OCI-LY3 (cell line): ENCODE measurements around the gene ERO1A.

ENCODE experiments used
- H2AFZ ChIP-seq: fragments of 200-600, 300-600 bp; shearing (Covaris generic); 2 replicates; pipeline ENCODE4 v1.6.0; 2014; ENCODE audit warnings: antibody characterized with exemption, low read depth, low read length
- H3K27ac ChIP-seq: fragments of 200-600, 300-600 bp; sonication (generic); 2 replicates; pipeline ENCODE4 v1.5.1; 2014; ENCODE audit warnings: mild to moderate bottlenecking, low read length, moderate library complexity, mixed read lengths
- H3K27me3 ChIP-seq: fragments of 200-600, 300-600 bp; sonication (generic); 2 replicates; pipeline ENCODE4 v1.6.1; 2014; ENCODE audit warnings: low read depth, low read length, mixed read lengths
- H3K36me3 ChIP-seq: fragments of 200-600, 300-600 bp; sonication (generic); replicated peaks from 2 replicates; pipeline ENCODE3; 2014; ENCODE audit warnings: low read depth, low read length, mixed read lengths
- H3K4me1 ChIP-seq: fragments of 300-600, 200-600 bp; sonication (generic); 2 replicates; pipeline ENCODE4 v1.6.1; 2014; ENCODE audit warnings: low read length, mixed read lengths
- H3K4me2 ChIP-seq: fragments of 200-600, 300-600 bp; sonication (generic); 2 replicates; pipeline ENCODE4 v1.6.1; 2014; ENCODE audit warnings: low read length, mixed read lengths
- H3K4me3 ChIP-seq: fragments of 300-600, 200-600 bp; sonication (generic); 2 replicates; pipeline ENCODE4 v1.5.1; 2014; ENCODE audit warnings: antibody characterized with exemption, mild to moderate bottlenecking, low read length, moderate library complexity
- H3K79me2 ChIP-seq: fragments of 300-600, 200-600 bp; shearing (Covaris generic); 2 replicates; pipeline ENCODE4 v1.6.1; 2014; ENCODE audit warnings: mild to moderate bottlenecking, low read length, mixed read lengths
- H3K9ac ChIP-seq: fragments of 300-600, 200-600 bp; shearing (Covaris generic); 2 replicates; pipeline ENCODE4 v1.6.0; 2014; ENCODE audit warnings: mild to moderate bottlenecking, low read length, moderate library complexity
- H3K9me3 ChIP-seq: fragments of 200-600, 300-600 bp; shearing (Covaris generic); 2 replicates; pipeline ENCODE4 v1.6.1; 2014; ENCODE audit warnings: low read length, mixed read lengths; ENCODE audit not compliant: insufficient read depth
- H4K20me1 ChIP-seq: fragments of 200-600, 300-600 bp; sonication (generic); 2 replicates; pipeline ENCODE4 v1.6.1; 2016; ENCODE audit warnings: low read length, mixed read lengths; ENCODE audit not compliant: insufficient read depth
- EZH2phosphoT487 ChIP-seq: fragments of 200-600 bp; shearing (Covaris generic); IDR thresholded peaks from 2 replicates; pipeline ENCODE4 v1.6.1; 2018; ENCODE audit warnings: antibody characterized with exemption, mixed run types, low read depth
- TF ChIP-seq, protein P1 (sequence below): fragments of 200-600, 300-600 bp; sonication (generic); IDR thresholded peaks from 2 replicates; pipeline ENCODE4 v1.5.1; 2014; ENCODE audit warnings: antibody characterized with exemption, low read length, low read depth

ERO1A gene

DNA sequence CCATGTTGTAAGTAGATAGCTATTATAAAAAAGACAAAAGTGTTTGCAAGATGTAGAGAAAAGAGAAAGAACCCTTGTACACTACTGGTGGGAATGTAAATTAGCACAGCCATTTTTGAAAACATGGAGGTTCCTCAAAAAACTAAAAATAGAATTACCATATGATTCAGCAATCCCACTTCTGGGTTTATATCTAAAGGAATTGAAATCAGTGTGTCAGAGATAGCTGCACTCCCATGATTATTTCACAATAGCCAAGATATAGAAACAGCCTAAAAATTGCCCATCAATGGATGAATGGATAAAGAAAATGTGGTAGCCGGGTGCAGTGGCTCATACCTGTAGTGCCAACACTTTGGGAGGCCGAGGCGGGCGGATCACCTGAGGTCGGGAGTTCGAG lies 20.8 kb upstream of the ERO1A start:
- Histone ChIP-seq H3K4me3 (no peak overlapping the region), H3K27ac (no peak overlapping the region), H3K36me3 (peaks cover 60% of the 10 kb centered on the region), H3K79me2 (peaks cover 11% of the 10 kb centered on the region), H3K27me3 (no peaks in the 10 kb centered on the region), H2AFZ (no peak overlapping the region), H3K4me2 (no peak overlapping the region), H3K9ac (no peak overlapping the region), H3K9me3 (no peaks in the 10 kb centered on the region), H4K20me1 (no peaks in the 10 kb centered on the region), H3K4me1 (peaks cover 5% of the 10 kb centered on the region; the same call in 1 of the 2 replicates)
- TF ChIP-seq, protein P1, sequence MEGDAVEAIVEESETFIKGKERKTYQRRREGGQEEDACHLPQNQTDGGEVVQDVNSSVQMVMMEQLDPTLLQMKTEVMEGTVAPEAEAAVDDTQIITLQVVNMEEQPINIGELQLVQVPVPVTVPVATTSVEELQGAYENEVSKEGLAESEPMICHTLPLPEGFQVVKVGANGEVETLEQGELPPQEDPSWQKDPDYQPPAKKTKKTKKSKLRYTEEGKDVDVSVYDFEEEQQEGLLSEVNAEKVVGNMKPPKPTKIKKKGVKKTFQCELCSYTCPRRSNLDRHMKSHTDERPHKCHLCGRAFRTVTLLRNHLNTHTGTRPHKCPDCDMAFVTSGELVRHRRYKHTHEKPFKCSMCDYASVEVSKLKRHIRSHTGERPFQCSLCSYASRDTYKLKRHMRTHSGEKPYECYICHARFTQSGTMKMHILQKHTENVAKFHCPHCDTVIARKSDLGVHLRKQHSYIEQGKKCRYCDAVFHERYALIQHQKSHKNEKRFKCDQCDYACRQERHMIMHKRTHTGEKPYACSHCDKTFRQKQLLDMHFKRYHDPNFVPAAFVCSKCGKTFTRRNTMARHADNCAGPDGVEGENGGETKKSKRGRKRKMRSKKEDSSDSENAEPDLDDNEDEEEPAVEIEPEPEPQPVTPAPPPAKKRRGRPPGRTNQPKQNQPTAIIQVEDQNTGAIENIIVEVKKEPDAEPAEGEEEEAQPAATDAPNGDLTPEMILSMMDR: no peak
- no peak for TF ChIP-seq EZH2phosphoT487

DNA sequence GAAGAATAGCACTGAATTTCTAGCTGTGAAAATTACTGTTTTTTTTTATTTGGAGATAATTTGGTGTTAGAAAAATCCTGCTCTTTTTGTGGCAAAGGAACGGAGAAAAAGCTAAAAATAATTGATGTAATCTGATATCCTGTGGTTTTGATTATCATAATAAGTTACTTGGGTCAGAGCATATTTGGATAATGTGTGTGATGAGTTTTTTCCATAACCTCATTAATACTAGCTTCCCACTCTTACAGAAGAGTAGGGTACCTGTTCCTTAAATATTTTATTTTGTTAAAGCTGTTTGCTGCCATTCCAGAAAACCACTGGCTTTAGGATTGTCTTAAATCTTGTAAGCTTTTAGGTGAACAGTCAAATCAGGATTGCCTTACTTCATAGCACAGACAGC lies 16.3 kb upstream of the ERO1A start:
- no peak overlapping the region for H2AFZ ChIP-seq
- H3K4me1 ChIP-seq: peaks cover 14% of the 10 kb centered on the region
- H3K27ac ChIP-seq: no peak overlapping the region
- no peak overlapping the region for H3K4me3 ChIP-seq
- H3K79me2 ChIP-seq: peaks cover 47% of the 10 kb centered on the region
- H4K20me1 ChIP-seq: peaks cover 4% of the 10 kb centered on the region; the same call in 1 of the 2 replicates
- peaks cover 65% of the 10 kb centered on the region for H3K36me3 ChIP-seq
- no peaks in the 10 kb centered on the region for H3K27me3 ChIP-seq
- H3K9ac ChIP-seq: no peak overlapping the region
- H3K9me3 ChIP-seq: no peaks in the 10 kb centered on the region
- no peak overlapping the region for H3K4me2 ChIP-seq
- TF ChIP-seq, protein P1: no peak
- TF ChIP-seq EZH2phosphoT487: no peak

DNA sequence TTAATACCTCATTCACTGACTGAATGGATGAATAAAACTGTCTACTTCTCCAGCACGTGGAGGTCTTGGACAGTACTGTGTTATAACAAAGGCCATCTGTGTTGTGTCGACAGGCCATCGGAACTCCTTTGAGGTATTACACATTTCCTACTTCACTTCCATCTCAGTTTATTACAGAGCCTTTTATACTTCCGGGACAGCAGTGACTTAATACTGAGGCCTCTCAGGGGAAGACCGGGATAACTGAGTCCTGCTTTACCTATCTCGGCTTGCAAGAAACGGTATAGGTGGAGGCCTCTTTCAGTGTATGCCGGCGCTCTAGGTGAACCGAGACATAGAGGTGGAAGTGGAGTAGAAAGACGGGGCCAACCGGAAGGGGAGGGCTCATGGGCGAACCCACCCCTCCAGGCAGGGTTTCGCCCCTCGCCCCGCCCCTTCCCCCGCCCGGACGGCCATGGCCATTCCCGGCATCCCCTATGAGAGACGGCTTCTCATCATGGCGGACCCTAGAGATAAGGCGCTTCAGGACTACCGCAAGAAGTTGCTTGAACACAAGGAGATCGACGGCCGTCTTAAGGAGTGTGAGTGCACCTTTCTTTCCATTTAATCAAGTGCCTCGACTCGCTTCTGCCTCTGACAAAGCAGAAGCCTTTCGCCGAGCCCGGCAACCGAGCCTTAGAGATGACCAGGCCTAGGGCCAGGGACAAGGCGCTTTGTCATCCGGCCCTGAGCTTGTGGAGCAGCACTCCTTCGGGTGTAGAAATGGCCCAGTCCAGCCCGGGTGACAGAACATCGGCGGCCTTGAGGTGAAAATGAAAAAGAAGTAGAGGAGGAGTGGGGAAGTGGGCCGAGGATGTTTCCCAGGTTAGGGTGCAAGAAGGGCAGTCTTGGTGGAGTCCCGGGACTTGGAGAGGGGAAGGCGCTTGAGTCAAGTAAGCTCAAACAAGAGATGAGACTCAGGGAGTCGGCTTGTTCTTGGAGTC lies 11.7 kb upstream of the ERO1A start, which contains the start of gene PSMC6:
TSS of gene PSMC6 (plus strand) at position 477 of the 983 bp plus-strand sequence. CDS start at position 497, 20 bp downstream.
- Histone ChIP-seq H3K36me3 (peaks cover 33% of the 10 kb centered on the region), H3K4me1 (peaks cover 15% of the 10 kb centered on the region), H3K4me3 (peak within 1 kb of the TSS; percentile 96), H4K20me1 (peaks cover 4% of the 10 kb centered on the region; the same call in 1 of the 2 replicates), H3K9me3 (no peaks in the 10 kb centered on the region), H2AFZ (peak within 1 kb of the TSS; percentile 75), H3K27me3 (no peaks in the 10 kb centered on the region), H3K27ac (peak within 1 kb of the TSS; percentile 67), H3K79me2 (peaks cover 40% of the 10 kb centered on the region), H3K4me2 (peak within 1 kb of the TSS; percentile 91), H3K9ac (peak within 1 kb of the TSS; percentile 94)
- TF ChIP-seq, protein P1: no peak
- no peak for TF ChIP-seq EZH2phosphoT487

DNA sequence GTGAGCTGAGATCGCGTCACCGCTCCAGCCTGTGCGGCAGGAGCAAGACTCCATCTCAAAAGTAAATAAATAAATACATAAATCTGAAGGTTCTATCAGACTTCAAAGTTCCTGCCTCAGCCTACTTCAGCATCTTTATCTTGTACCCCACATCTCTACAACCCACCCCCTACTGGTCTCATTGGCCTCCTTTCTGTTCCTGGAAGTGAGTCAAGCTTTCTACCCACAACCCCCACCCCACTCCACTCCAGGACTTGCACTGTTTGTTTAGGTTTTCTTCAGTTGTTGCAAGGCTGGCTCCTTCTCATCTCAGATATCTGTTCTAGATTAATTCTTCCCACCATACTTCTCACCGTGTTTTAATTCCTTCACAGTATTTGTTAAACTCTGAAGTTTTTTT lies 10.9 kb upstream of the ERO1A start:
- Histone ChIP-seq H3K9ac (peak overlapping the region; percentile 94), H3K9me3 (no peaks in the 10 kb centered on the region), H3K27ac (peak overlapping the region; percentile 67), H3K79me2 (peaks cover 36% of the 10 kb centered on the region), H3K4me1 (peaks cover 15% of the 10 kb centered on the region), H3K4me3 (peak overlapping the region; percentile 96), H4K20me1 (peaks cover 4% of the 10 kb centered on the region; the same call in 1 of the 2 replicates), H3K4me2 (peak overlapping the region; percentile 81), H3K36me3 (peaks cover 26% of the 10 kb centered on the region), H2AFZ (peak overlapping the region; percentile 68), H3K27me3 (no peaks in the 10 kb centered on the region)
- no peak for TF ChIP-seq EZH2phosphoT487
- TF ChIP-seq, protein P1: no peak
